K562 treated with DMSO at 1 percent for 4 hours (cell line): Measurements from ENCODE around the gene MRPL55. TPM values are rescaled to one million over a fixed set of nuclear protein-coding genes. Genes with fewer than 3 reads are reported as not detected.

Experiments used
- total RNA-seq: library from RNA; unstranded; fragments of 300-600 nt; gene quantifications from 2 replicates; pipeline ENCODE4 v1.2.3, GENCODE V29; 2022; ENCODE audit not compliant: insufficient read depth

The MRPL55 gene
- 90.1 and 126 TPM in 2 replicates for total RNA-seq

DNA sequence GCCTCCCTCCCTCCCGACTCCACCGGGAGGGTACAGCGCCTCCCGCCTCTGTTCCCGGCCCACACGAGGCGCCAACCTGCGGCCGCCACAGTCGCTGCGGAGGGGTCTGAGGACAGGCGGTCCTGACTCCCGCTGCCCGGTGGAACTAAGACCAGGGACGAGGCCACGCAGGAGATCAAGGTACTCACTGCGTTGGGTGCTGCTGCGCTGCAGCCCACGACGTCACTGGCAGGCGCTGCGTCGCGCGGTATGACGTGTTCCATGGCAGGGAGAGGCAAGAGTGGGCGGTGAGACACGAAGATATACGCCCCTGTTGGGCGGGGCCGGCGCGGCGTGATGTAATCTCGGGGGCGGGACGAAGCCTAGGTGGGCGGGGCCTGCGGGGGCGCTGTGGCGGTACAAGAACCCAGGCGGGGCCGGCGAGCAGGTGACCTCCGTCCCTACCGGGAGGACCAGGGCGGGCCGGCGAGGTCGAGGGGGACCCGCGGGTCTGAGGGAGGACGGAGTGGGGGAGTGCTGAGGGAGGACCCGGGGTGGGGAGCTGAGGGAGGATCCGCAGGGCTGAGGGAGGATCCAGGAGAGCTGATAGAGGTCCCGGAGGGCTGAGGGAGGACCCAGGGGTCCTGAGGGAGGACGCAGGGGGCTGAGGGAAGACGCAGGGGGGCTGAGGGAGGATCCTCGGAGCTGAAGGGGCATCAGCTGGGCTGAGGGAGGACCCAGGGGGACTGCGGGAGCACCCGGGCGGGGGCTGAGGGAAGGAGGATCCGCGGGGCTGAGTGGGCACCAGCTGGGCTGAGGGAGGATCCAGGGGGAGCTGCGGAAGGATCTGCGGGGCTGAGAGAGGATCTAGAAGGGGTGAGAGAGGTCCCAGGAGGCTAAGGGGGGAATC lies at the start of gene MRPL55:
Gene MRPL55, minus strand, starts transcription at position 227 of the 889 bp plus-strand sequence. CDS start 1,039 bp downstream, outside the sequence.

DNA sequence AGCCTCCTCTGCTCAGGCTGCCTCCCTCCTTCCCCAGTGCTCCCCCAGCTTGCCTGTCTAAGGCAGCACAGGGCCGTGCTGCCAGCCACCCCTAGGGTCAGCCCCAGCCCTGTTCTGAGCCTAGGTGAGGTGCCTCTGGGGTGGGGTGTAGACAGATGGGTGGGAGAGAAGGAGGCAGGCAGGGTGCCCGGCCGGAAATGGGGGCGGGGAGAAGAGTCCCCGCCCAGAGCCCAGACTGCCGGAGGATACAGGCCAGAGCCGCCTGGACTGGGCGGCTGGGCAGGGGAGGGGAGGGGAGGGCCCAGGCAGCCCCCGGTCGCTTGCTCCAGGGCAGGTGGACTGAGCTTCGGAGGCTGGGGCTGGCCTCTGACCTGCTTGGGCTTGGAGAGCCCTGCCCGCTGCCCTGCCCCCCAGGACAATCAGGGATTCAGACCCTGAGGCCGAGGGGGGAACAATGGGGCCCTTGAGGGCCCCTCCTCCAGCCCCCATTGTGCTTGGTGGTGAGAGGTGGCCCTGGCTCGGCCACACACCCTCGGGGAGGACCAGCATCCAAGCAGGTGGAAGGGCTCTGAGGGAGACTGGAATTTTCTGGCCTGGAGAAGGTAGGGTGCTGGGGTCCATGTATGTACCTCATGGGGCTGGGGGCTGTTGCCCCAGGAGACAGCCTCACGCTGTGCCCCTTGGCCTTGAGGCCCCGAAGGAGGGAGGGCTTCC lies 40.5 kb upstream of the MRPL55 start, which contains the start of gene GJC2:
Gene GJC2, plus strand, starts transcription at position 525 of the 714 bp plus-strand sequence. CDS start 7,829 bp downstream, outside the sequence.

DNA sequence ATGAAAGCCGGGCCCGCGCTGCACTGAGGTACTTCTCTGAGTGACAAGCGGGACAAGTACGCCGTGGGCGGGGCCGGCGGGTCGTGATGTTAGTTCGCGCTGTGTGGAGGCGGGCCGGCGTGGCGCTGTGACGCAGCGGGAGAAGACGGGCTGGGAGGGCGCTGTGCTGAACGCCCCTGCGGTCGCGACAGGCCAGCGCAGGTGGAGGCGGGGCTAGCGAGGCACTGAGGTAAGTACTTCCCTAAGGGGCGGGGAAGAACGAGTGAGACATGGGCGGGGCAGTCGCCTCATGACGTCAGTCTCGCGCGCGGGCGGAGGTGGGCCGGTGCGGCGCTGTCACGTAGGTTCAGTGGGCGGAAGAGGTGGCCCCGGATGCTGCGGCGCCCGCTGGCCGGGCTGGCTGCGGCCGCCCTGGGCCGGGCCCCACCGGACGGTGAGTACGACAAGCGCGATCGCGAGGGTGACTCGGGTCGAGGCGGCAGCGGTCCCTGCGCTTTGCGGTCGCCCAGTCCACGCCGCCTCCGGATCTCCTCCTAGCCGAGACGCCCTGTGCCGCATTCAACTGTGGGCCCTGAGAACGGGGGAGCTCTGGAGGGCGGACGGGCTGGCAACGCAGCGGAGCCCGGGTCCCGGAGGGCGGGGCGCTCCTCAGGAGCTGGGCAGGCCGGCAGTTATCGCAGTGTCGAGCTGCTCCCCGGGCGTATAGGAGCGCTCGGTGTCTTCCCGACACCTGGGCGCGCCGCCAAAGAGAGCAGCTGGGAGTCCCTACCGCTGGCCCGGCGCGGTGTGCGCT lies 31.0 kb upstream of the MRPL55 start, which contains the start of gene GUK1:
Gene GUK1, plus strand, starts transcription at position 349 of the 793 bp plus-strand sequence. Its CDS starts 24 bp downstream, at position 373.

DNA sequence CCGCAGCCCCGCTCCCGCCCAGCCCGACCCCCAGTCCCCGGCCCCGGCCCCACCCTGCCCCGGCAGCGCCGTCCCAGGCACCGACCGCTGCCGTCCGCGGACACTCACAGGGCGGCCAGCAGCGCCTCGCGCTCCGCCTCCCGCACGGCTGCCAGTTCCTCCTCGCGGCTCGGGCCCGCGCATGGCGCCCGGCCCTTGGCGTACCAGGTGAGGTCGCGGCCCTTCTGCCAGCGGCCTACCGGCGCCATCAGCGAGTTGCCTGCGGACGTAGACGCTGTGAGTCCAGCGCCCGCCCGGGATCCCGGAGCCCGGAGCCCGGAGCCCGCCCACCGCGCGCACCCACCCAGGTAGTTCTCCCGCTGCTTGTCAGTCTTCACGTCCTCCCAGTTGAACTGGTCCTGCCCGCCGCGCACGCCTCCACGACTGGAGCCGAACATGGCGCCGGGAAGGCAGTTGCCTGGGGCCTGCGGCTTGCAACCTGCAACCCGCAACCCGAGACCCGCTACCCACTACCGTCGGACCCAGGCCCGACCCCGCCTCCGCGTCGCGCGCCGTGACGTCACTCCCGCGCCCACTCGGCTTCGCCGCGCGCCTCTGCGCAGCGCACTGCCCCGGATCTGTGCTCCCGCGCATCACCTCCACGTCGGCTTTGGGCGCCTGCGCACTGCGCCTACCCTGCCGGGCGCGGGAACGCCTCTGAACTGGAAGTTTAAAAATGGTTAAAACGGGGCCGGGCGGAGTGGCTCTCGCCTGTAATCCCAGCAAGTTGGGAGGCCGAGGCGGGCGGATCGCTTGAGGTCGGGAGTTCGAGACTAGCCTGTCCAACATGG lies 6.1 kb downstream of the MRPL55 start, which contains the start of gene C1orf35:
Gene C1orf35, minus strand, starts transcription at position 535 of the 830 bp plus-strand sequence. Its CDS starts 98 bp downstream, at position 437.

DNA sequence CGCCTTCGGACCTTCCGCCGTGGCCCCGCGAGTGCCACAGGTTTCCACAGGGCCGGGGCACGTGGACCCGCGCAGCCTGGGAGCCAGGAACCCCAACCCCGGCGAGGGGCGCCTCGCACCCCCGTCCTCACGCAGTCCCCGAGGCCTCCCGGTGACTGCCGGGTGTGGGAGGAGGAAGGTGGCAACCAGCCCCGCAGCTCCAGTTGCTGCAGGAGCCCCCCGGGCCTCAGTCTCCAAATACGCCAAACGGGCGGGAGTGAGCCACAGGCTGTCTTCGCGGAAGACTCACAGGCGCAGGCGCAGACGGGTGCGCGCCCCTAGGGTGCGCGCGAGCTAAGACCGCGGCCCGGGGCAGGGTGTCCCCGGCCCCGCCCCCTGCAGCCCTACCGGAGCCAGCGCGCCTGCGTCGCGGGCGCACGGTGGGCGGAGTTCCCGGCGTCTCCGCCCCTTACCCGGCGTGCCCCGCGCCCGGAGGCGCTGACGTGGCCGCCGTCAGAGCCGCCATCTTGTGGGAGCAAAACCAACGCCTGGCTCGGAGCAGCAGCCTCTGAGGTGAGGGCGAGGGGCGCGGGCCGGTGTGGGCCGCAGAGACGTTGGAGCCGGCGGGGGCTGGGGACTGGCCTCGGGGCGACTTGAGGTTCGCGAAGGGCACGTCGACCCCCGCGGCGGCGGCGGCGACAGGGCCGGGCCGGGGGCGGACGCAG lies 26.7 kb downstream of the MRPL55 start, which contains the start of gene ARF1:
Gene ARF1, plus strand, starts transcription at position 495 of the 704 bp plus-strand sequence. CDS start 14,407 bp downstream, outside the sequence.

Other genes with a start within 250 kb of the MRPL55 start
- 0.39 and 0.47 TPM in 2 replicates for gene WNT9A, start 161.4 kb downstream of the MRPL55 start, total RNA-seq
- not detected in 2 replicates for gene WNT3A, start 102.3 kb downstream of the MRPL55 start, total RNA-seq
- 575 and 588 TPM in 2 replicates for gene ARF1, start 26.6 kb downstream of the MRPL55 start, total RNA-seq
- gene C1orf35, start 6.0 kb downstream of the MRPL55 start, total RNA-seq: 27.0 and 31.6 TPM in 2 replicates
- 341 and 371 TPM in 2 replicates for gene GUK1, start 31.0 kb upstream of the MRPL55 start, total RNA-seq
- 0.99 and 1.5 TPM in 2 replicates for gene GJC2, start 40.6 kb upstream of the MRPL55 start, total RNA-seq
- gene IBA57, start 56.5 kb upstream of the MRPL55 start, total RNA-seq: 4.9 and 5.7 TPM in 2 replicates
- gene OBSCN, start 98.7 kb upstream of the MRPL55 start, total RNA-seq: 10.4 and 17.4 TPM in 2 replicates